Measurements from ENCODE around the gene ACVR1B.
A peak's percentile ranks its signal among the peaks of the same experiment; 100 is the strongest.

ACVR1B gene

DNA sequence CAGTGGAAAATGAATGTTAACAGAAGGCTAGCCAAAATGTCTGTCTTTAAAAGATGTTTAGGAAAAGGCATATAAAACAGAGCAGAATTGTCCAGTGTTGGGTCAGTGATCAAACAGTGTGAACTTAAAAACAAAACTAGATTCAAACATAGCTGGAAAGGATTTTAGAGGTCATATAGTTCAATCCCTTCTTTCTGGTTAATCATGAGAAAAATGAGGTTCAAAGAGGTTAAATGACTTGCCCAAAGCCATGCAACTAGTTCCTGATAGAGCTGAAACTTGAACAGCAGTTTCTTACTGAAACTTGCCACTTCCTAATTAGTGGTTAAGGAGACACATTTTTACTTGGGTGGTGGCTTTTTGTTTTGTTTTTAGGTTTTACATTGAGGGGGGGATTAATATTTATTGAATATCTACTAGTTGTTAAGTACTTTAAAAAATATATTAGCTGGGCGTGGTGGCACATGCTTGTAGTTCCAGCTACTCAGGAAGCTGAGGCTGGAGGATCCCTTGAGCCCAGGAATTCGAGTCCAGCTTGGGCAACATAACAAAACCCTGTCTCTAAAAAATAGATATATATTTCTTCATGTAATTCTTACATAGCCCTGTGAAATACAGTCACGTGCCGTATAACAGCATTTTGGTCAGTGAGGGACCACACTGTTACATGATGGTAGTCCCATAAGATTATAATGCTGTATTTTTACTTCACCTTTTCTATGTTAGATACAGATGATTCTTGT, 20.4 kb downstream of the ACVR1B start:
- Histone ChIP-seq H3K4me3 (no peak overlapping the region), H3K27ac (no peak overlapping the region)
- TF ChIP-seq, protein P1, sequence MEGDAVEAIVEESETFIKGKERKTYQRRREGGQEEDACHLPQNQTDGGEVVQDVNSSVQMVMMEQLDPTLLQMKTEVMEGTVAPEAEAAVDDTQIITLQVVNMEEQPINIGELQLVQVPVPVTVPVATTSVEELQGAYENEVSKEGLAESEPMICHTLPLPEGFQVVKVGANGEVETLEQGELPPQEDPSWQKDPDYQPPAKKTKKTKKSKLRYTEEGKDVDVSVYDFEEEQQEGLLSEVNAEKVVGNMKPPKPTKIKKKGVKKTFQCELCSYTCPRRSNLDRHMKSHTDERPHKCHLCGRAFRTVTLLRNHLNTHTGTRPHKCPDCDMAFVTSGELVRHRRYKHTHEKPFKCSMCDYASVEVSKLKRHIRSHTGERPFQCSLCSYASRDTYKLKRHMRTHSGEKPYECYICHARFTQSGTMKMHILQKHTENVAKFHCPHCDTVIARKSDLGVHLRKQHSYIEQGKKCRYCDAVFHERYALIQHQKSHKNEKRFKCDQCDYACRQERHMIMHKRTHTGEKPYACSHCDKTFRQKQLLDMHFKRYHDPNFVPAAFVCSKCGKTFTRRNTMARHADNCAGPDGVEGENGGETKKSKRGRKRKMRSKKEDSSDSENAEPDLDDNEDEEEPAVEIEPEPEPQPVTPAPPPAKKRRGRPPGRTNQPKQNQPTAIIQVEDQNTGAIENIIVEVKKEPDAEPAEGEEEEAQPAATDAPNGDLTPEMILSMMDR (IDR thresholded peaks at IDR 0.05) = no peak
- peak; percentile 9 for DNase-seq (ENCODE audit: low spot score)

DNA sequence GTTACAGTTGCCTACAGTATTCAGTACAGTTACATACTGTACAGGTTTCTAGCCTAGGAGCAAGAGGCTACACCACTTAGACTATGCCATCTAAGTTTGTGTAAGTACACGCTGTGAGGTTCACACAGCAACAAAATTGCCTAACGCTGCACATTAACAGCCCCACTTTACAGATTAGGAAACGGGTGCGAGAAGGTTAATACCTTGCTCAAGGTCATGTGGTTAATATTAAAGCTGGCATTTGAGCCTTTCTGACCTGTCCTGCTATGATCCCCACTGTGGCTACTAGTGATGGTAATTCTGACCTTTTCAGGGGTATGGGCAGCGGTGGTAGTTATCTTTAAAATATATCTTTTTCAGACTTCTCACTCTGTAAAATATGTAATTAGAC, 20.9 kb downstream of the ACVR1B start:
- no peak overlapping the region for H3K4me3 ChIP-seq
- TF ChIP-seq, protein P1 (IDR thresholded peaks at IDR 0.05) = no peak
- peak; percentile 9 for DNase-seq (ENCODE audit: low spot score)
- no peak overlapping the region for H3K27ac ChIP-seq

DNA sequence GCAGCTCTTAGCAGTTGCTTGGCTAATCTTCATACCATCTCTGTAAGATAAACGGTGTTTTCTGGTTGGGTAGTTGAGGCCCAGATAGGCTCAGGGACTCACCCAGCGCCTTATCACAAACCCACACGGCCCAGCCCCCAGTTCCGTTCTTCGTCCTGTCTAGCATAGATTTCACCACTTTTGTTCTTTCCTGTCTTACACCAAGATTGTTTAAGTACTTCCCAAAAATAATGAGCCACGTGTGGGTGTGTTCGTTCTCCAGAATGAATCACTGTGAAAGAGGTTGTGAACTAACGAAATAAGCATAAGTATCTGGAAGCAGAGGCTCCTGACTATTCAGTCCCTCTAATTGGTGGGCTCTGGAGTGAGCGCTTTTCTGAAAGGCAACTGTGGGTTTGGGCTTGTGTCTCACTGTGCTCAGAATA, 21.4 kb downstream of the ACVR1B start:
- no peak overlapping the region for H3K27ac ChIP-seq
- peak overlapping the region; percentile 1 for H3K4me3 ChIP-seq
- TF ChIP-seq, protein P1 (IDR thresholded peaks at IDR 0.05) = no peak
- peak; percentile 75 for DNase-seq (ENCODE audit: low spot score)

DNA sequence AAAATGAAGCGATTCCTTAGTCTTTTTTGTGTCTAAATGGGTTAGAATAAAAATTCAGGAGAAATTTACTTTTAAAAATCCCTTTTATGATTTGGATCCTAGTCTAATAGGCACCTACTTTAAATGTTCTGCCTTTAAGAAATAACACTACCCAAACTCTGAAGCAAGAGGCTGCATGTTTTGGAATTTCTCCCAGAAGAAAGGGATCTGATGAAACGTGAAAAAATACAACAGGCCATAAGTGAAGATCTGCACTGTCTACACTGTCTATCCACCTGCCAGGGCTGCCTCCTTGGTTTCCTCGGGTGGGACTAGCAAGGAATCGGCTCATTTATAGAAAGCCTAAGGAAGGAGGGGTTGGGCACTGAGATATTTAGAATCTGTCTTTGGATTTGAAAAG, 22.1 kb downstream of the ACVR1B start:
- TF ChIP-seq, protein P1 (IDR thresholded peaks at IDR 0.05) = no peak
- H3K4me3 ChIP-seq = peak overlapping the region; percentile 3
- H3K27ac ChIP-seq = no peak overlapping the region
- DNase-seq (ENCODE audit: low spot score) = no peak

DNA sequence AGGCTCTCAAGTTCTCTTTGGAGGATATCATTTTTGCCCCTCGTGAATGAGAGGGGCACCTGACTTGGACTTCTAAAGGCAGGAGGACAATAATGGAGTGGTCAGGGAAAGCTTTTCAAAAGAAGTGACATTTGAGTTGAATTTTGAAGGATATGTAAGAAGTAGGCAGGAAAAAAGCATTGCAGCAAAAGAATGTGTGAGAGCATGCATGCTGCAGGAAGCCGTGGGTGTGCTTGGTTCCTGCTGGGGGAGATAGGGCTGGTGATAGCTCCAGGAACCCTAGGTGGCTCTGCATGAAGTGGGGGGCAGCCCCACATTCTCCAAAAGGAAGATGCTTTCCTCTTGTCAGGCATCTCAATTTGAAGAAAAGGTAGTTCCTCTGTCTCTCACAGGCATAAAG, 23.1 kb downstream of the ACVR1B start:
- no peak overlapping the region for H3K4me3 ChIP-seq
- TF ChIP-seq, protein P1 (IDR thresholded peaks at IDR 0.05) = no peak
- peak; percentile 14 for DNase-seq (ENCODE audit: low spot score)
- H3K27ac ChIP-seq = no peak overlapping the region

DNA sequence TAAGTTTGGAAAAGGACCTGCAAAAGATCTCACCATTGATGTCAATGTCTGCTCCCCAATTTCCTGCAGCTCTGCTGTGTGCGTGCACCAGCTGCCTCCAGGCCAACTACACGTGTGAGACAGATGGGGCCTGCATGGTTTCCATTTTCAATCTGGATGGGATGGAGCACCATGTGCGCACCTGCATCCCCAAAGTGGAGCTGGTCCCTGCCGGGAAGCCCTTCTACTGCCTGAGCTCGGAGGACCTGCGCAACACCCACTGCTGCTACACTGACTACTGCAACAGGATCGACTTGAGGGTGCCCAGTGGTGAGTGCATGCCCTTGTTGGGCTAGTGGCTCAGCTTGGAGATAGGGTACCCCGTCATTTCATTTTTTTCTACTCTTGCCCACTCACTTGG, 23.7 kb downstream of the ACVR1B start:
- DNase-seq (ENCODE audit: low spot score) = peak; percentile 59
- Histone ChIP-seq H3K27ac (no peak overlapping the region), H3K4me3 (no peak overlapping the region)
- TF ChIP-seq, protein P1 (IDR thresholded peaks at IDR 0.05) = no peak
